ENCODE results near the gene KCNJ9.
A peak's percentile ranks its signal among the peaks of the same experiment; 100 is the strongest.
"Not testable (repeated sequence)": the region's sequence is repeated elsewhere in the genome, so short reads cannot be mapped to it uniquely, and the experiment has no call there.

Gene KCNJ9
- total RNA-seq = 0 to 0.06 (median 0) reads per million in 9 experiments

DNA sequence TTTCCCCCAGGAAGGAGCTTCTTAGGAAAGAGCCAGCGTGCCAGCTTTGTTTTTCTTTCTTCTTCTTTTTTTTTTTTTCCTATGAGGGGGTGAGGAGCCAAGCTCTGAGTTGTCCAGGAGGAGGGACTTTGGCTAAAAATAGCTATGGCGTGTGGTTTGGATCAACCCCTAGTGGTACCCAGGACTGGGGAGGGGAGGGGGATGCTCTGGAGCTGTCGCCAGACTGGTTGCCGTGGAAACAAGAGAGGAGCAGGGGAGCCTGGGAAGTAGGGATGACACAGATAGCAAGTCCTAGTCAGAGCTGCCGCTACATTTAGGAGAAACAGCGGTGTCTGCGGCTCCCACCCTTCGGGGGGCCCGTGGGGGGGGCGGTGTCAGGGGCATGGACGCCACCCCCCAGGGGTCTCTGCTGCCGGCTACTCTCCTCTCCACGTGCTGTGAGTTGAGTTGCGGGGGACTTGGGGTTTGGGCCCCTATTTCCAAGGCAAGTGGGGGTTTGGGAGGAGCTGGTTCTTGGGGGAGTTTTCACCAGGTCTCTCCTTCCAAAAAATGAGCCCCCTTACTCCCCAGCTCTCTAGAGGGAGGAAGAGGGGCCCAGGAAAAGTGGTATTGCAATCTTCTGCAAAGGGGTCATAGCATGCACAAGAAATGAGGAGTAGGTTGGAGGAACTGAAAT is at the start of gene KCNJ9:
KCNJ9 (plus strand) TSS at position 278 of the 676 bp plus-strand sequence. CDS start 2,493 bp downstream, outside the sequence.
- Mint-ChIP-seq H3K27me3 (peaks cover 45 to 66% of the 10 kb centered on the region in 2 donors), H3K27ac (no peak within 1 kb of the TSS), H3K4me1 (ENCODE audit: low read depth in 2 of 2) (peaks cover 11 to 17% of the 10 kb centered on the region in 2 donors), H3K9me3 (no peaks in the 10 kb centered on the region), H3K36me3 (ENCODE audit: insufficient read depth) (no peaks in the 10 kb centered on the region), H3K4me3 (no peak within 1 kb of the TSS)
- ATAC-seq (replicated peaks) (no peak), DNase-seq (no peak)

DNA sequence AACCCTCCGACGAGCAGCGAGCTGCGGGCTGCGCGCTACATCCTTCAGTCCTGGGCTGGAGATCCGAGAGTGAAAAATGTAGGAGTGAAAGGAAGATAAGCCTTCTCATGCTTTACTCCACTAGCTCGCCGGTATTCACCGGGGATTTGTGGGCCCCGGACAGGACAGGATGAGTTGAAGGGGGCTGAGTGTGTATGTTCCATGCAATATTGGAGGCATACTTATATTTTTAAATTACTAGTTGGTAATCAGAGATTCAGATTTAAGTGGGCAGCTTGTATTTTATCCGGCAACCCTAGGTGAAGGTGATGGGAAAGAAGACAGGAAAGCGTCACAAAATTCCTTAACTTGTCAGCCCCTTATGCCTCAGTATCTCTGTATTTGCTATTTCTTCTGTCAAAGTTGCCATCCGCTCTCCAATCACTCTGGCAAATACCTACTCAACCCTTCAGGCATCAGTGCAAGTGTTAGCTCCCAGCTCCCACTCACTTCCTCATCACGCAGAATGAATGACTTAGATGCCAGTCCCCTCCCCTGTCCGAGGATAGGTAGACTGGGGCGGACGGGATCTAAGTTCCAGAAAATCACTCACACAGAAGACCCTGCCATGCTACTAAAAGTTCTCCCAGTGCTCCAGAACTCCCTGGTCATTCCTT is 49.0 kb upstream of the KCNJ9 start:
- ATAC-seq (replicated peaks) = no peak
- Mint-ChIP-seq H3K36me3 (ENCODE audit: insufficient read depth) (peaks cover 4% of the 10 kb centered on the region), H3K4me3 (peak overlapping the region; percentile 90 to 93), H3K4me1 (ENCODE audit: low read depth in 2 of 2) (peaks cover 21 to 31% of the 10 kb centered on the region in 2 donors), H3K27ac (peak overlapping the region; percentile 86 to 90), H3K9me3 (no peaks in the 10 kb centered on the region), H3K27me3 (no peaks in the 10 kb centered on the region)
- no peak for DNase-seq

DNA sequence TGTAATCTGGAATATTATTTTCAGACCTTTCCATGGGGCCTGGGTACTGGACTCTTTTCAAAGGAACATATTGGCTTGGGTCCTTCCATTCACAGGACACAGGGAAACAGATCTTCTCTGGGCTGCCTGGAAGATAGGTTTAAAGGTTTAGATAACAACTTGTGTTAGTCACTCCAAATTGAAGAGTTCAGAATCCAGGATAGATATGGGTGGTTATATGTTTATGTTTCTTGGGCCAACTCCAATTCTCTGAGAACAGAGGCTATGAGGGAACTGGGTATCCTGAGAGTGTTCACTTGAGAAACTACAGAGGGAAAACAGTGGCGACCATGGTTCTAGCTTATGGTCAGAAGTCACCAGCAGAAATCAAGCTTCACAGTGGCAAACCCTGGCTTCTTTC is 40.9 kb upstream of the KCNJ9 start:
- H3K27ac Mint-ChIP-seq = no peak overlapping the region
- DNase-seq = no peak
- no peaks in the 10 kb centered on the region for H3K9me3 Mint-ChIP-seq
- H3K4me3 Mint-ChIP-seq = no peak overlapping the region
- H3K27me3 Mint-ChIP-seq = peaks cover 4 to 24% of the 10 kb centered on the region in 2 donors
- no peak for ATAC-seq (replicated peaks)
- H3K4me1 Mint-ChIP-seq (ENCODE audit: low read depth in 2 of 2) = no peaks in the 10 kb centered on the region
- H3K36me3 Mint-ChIP-seq (ENCODE audit: insufficient read depth) = peaks cover 4% of the 10 kb centered on the region

DNA sequence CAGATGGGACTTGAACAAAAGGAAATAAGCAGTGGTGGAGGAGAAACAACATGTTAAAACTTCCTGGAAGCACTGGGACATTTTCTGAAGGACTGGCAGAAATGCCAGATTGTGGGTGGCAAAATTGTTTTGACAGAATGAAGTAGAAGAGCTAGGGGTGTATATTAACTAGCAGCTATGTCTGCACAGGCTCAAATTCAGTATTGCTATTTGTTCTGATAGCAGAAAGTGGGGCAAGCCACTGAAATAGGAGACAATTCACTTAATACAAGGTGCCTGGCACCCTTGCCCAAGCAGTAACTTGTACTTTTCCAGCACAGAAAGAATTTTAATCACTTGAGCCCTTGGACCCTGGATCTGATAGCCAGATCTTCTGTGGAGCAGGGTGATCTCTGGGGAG is 37.8 kb upstream of the KCNJ9 start:
- Mint-ChIP-seq H3K4me1 (ENCODE audit: low read depth in 2 of 2) (peaks cover 6% of the 10 kb centered on the region in 2 donors), H3K27me3 (peaks cover 16 to 35% of the 10 kb centered on the region in 2 donors), H3K4me3 (no peak overlapping the region), H3K36me3 (ENCODE audit: insufficient read depth) (peaks cover 4% of the 10 kb centered on the region), H3K27ac (no peak overlapping the region), H3K9me3 (no peaks in the 10 kb centered on the region)
- ATAC-seq (replicated peaks) (no peak), DNase-seq (no peak)

DNA sequence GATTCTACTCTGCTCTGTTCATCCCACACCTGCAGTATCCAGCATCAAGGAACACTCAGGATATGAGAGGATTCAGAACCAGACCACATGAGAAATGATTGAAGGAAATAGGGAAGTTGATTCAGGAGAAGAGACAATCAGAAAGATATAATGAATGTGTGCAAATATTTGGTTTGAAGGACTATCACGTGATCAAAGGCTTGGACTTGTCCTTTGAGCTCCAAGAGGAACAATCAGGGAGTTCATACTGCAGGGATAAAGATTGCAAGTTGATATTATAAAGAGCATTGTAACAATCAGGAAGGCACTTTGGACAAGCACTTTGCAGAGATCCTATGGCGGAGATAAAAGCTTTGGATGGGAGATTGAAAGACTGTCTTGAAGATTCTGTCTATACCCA is 35.7 kb upstream of the KCNJ9 start:
- Mint-ChIP-seq H3K4me3 (no peak overlapping the region), H3K9me3 (no peaks in the 10 kb centered on the region), H3K27ac (no peak overlapping the region), H3K36me3 (ENCODE audit: insufficient read depth) (peaks cover 4% of the 10 kb centered on the region), H3K27me3 (peaks cover 22 to 49% of the 10 kb centered on the region in 2 donors), H3K4me1 (ENCODE audit: low read depth in 2 of 2) (peaks cover 6% of the 10 kb centered on the region in 2 donors)
- ATAC-seq (replicated peaks) (no peak), DNase-seq (no peak)

DNA sequence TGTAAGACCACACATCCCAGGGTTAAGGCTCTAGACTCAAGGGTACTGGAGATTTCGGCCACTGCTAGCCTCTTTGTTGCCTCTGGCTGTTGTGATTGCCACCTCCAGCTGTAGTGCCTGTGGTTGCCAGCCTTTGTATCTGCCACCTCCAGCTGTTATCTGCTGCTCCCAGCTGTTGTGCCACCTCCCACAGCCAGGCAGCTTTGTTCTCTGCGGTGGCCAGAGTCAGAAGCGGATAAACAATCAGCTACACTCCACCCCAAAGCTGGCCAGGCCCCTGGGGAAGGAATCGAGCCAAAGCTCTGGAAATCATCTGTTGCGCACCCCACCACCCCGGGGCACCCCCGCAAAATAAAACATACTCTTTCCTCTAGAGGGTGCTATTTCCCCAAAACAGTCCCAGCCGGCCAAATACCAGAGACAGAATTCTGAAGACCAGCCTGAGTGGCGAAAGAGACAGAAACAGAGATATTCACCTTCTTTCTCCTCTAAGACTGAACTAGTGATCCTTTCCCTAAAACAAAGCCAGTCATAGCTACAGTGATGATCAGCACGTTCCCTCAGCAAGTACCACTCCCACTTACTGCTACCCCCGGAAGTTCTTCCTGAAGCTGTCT is 34.7 kb upstream of the KCNJ9 start:
- H3K4me1 Mint-ChIP-seq (ENCODE audit: low read depth in 2 of 2) = peaks cover 6% of the 10 kb centered on the region in 2 donors
- H3K27ac Mint-ChIP-seq = no peak overlapping the region
- H3K27me3 Mint-ChIP-seq = peaks cover 23 to 50% of the 10 kb centered on the region in 2 donors
- DNase-seq (peak; percentile 21 to 40 (median 32)), ATAC-seq (replicated peaks) (peak; percentile 81)
- peaks cover 4% of the 10 kb centered on the region for H3K36me3 Mint-ChIP-seq (ENCODE audit: insufficient read depth)
- no peaks in the 10 kb centered on the region for H3K9me3 Mint-ChIP-seq
- H3K4me3 Mint-ChIP-seq = peak overlapping the region; percentile 45 to 69

DNA sequence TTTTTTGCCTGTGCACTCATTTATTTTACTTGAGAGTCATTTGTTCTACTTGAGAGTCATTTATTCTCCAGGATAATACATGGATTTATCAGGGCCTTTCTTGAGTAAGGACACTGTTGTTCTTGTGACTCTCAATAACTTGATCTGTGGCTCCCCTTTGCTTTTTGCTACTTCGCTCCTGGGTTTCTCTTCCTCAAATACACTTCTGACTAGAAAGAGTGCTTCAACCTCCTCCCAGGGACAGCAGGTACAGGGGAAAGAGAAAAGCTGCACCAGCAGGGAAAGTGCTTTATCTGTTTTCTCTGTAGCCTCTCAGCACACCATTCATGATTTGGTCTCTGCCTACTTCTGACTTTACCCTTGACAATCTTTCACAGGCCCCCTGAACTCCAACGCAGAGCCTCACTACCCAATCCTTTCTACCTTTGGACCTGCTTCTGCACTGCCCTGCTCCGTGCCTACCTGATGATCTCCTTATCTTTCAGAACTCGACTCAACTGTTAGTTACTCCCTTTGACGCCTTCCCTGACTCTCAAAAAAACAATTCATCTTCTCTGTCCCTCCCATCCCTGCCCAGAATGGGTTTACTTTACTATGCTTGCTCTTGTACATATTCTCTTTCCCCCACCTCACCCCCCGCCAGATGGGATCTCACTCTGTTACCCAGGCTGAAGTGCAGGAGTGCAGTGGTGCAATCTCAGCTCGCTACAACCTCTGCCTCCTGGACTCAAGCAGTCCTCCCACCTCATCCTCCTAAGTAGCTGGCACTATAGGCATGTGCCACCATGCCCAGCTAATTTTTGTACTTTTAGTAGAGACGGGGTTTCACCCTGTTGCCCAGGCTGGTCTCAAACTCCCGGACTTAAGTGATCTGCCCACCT is 34.0 kb upstream of the KCNJ9 start:
- no peak overlapping the region for H3K27ac Mint-ChIP-seq
- ATAC-seq (replicated peaks) = no peak

DNA sequence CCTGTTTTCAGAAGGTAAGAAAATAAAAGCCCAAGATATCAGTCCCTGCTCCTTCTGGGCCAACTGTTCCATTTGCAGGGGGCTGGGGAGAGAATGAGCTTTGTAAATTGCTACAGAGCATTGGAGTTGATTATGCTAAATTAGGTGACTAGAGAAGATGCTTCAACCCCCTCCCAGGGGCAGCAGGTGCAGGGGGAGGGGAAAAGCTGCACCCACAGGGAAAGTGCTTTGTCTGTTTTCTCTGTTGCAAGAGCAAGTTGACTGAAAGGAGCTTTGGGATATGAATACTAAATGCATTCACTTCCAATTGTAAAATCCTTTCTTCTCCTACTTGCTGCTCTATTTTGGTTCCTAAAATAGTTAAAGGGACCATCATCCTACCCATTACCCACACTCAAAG is 33.0 kb upstream of the KCNJ9 start:
- no peak for ATAC-seq (replicated peaks)
- Mint-ChIP-seq H3K4me1 (ENCODE audit: low read depth in 2 of 2) (peaks cover 6% of the 10 kb centered on the region in 2 donors), H3K9me3 (no peaks in the 10 kb centered on the region), H3K36me3 (ENCODE audit: insufficient read depth) (peaks cover 4% of the 10 kb centered on the region), H3K27ac (no peak overlapping the region), H3K4me3 (no peak overlapping the region), H3K27me3 (peaks cover 34 to 56% of the 10 kb centered on the region in 2 donors)
- no peak for DNase-seq

More for the DNA sequence above, 34.0 kb upstream of the KCNJ9 start:
- Mint-ChIP-seq H3K36me3 (ENCODE audit: insufficient read depth) (peaks cover 4% of the 10 kb centered on the region), H3K4me1 (ENCODE audit: low read depth in 2 of 2) (peaks cover 6% of the 10 kb centered on the region in 2 donors), H3K27me3 (peaks cover 27 to 50% of the 10 kb centered on the region in 2 donors), H3K4me3 (peak overlapping the region; percentile 45 to 69), H3K9me3 (no peaks in the 10 kb centered on the region)
- DNase-seq = no peak

DNA sequence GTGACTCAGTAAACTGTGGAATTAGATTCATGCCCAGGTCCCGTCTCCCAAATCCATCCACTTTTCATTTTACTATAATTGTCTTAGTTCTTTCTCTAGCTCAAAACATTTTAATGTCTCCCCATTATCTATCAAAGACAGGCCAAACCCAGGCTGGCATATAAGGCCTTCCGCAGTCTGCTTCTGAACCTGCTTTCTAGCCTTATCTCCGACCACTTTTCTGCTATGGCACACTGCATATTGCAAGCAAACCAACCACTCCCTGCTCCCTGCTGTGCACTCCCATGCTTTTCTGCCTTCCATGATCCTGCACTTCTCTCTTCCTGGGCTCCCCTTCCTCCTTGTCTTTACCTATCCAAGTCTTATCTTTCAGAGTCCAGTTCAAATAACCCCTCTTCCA is 32.2 kb upstream of the KCNJ9 start:
- ATAC-seq (replicated peaks) (no peak), DNase-seq (no peak)
- Mint-ChIP-seq H3K9me3 (no peaks in the 10 kb centered on the region), H3K27me3 (peaks cover 41 to 60% of the 10 kb centered on the region in 2 donors), H3K36me3 (ENCODE audit: insufficient read depth) (peaks cover 4% of the 10 kb centered on the region), H3K4me1 (ENCODE audit: low read depth in 2 of 2) (peaks cover 6% of the 10 kb centered on the region in 2 donors), H3K4me3 (no peak overlapping the region), H3K27ac (no peak overlapping the region)

DNA sequence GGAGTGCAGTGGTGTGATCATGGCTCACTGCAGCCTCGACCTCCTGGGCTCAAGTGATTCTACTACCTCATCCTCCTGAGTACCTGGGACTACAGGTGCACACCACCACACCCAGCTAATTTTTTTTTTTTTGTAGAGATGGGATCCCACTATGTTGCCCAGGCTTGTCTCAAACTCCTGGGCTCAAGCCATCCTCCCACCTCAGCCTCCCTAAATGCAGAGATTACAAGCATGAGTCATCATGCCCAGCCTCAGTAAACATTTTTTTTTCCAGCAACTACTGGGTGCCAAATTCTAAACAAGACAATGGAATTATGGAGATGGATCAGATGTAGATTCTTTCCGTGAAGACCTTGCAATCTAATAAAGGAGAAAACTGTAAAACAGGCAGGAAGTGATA is 31.2 kb upstream of the KCNJ9 start:
- H3K36me3 Mint-ChIP-seq (ENCODE audit: insufficient read depth); H3K27ac Mint-ChIP-seq; DNase-seq; H3K9me3 Mint-ChIP-seq; ATAC-seq (replicated peaks); H3K4me1 Mint-ChIP-seq (ENCODE audit: low read depth in 2 of 2); H3K4me3 Mint-ChIP-seq: not testable (repeated sequence)
- peaks cover 52 to 71% of the 10 kb centered on the region in 2 donors for H3K27me3 Mint-ChIP-seq

DNA sequence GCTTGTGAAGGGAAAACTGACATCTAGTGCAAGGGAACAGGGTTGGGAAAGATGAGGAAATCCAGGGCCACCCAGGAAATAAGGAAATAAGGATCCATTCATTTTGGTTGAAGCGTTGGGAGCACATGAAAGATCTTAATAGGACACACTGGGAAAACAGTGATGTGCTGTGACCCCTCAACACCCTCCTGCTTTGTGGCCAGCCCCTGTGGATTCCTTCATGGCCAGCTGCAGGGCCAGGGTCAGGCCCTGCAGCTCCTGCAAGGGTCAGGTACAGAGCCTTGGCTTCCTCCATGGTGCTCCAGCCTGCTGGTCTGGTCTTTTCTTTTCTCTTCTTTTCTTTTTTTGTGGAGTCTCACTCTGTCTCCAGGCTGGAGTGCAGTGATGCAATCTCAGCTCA is 30.7 kb upstream of the KCNJ9 start:
- peaks cover 55 to 75% of the 10 kb centered on the region in 2 donors for H3K27me3 Mint-ChIP-seq

DNA sequence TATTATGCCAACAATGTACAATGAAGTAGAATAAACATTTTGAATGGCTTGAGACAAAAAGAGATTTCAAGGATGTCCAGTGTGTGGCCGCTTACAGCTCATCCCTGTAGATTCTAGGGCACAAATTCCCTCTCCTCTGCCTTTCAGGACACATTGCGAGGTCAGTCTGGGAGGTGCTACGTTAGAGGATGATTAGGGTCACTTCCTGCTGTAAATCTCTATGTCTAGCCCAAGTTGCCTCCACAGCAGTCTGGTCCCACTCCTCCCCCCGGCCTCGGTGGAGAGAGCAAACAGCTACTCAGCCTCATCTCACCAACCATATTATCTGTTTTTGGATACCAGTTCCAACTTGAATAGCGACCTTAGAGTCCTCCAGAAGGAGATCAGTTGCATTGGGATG is 28.4 kb upstream of the KCNJ9 start:
- DNase-seq (no peak), ATAC-seq (replicated peaks) (no peak)
- H3K9me3 Mint-ChIP-seq = no peaks in the 10 kb centered on the region
- no peaks in the 10 kb centered on the region for H3K4me1 Mint-ChIP-seq (ENCODE audit: low read depth in 2 of 2)
- no peak overlapping the region for H3K4me3 Mint-ChIP-seq
- H3K27ac Mint-ChIP-seq = no peak overlapping the region
- H3K27me3 Mint-ChIP-seq = peaks cover 66 to 88% of the 10 kb centered on the region in 2 donors
- H3K36me3 Mint-ChIP-seq (ENCODE audit: insufficient read depth) = no peaks in the 10 kb centered on the region

More for the DNA sequence above, 30.7 kb upstream of the KCNJ9 start:
- no peak for ATAC-seq (replicated peaks)
- H3K36me3 Mint-ChIP-seq (ENCODE audit: insufficient read depth) = no peaks in the 10 kb centered on the region
- DNase-seq = no peak
- H3K4me1 Mint-ChIP-seq (ENCODE audit: low read depth in 2 of 2) = peaks cover 6% of the 10 kb centered on the region in 2 donors
- H3K4me3 Mint-ChIP-seq = no peak overlapping the region
- no peaks in the 10 kb centered on the region for H3K9me3 Mint-ChIP-seq
- no peak overlapping the region for H3K27ac Mint-ChIP-seq

Measured in effector memory CD8-positive, alpha-beta T cell (primary cell).